HG02763 (cell line): Measurements from ENCODE around the gene ZNF414.

ENCODE experiments used
- ATAC-seq: cut with Tn5 transposase; IDR thresholded peaks from one replicate; pipeline ENCODE4 v1.9.1; 2021; ENCODE audit warnings: mild to moderate bottlenecking, moderate library complexity; ENCODE audit not compliant: unreplicated experiment

Gene ZNF414

GRCh38 chr19:8491574-8491973 is 22.4 kb downstream of the ZNF414 start:
- ATAC-seq: no peak

GRCh38 chr19:8490873-8491272 is 23.1 kb downstream of the ZNF414 start:
- ATAC-seq: no peak

GRCh38 chr19:8490395-8490760 is 23.6 kb downstream of the ZNF414 start:
- no peak for ATAC-seq

- ATAC-seq: no peak
These were observed 24.2 kb downstream of the ZNF414 start for GRCh38 chr19:8489561-8490394.

- ATAC-seq: no peak
These were observed 25.6 kb downstream of the ZNF414 start for GRCh38 chr19:8488365-8488764.

GRCh38 chr19:8487137-8487851 is 26.7 kb downstream of the ZNF414 start:
- no peak for ATAC-seq

- ATAC-seq: no peak
These were observed 27.3 kb downstream of the ZNF414 start for GRCh38 chr19:8486661-8487136.

- no peak for ATAC-seq
These were observed 28.2 kb downstream of the ZNF414 start for GRCh38 chr19:8485561-8486371.

- ATAC-seq: no peak
These were observed 29.6 kb downstream of the ZNF414 start for GRCh38 chr19:8484331-8484894.

- ATAC-seq: no peak
These were observed 30.8 kb downstream of the ZNF414 start for GRCh38 chr19:8483165-8483564.

- no peak for ATAC-seq
These were observed 31.3 kb downstream of the ZNF414 start for GRCh38 chr19:8482696-8483095.

- ATAC-seq: no peak
These were observed 32.4 kb downstream of the ZNF414 start for GRCh38 chr19:8481616-8482015.

GRCh38 chr19:8481201-8481600 is 32.8 kb downstream of the ZNF414 start:
- no peak for ATAC-seq

- ATAC-seq: no peak
These were observed 35.4 kb downstream of the ZNF414 start for GRCh38 chr19:8478598-8478997.

- ATAC-seq: no peak
These were observed 36.1 kb downstream of the ZNF414 start for GRCh38 chr19:8477889-8478288.

- ATAC-seq: no peak
These were observed 37.4 kb downstream of the ZNF414 start for GRCh38 chr19:8476524-8476923.

GRCh38 chr19:8475005-8475404 is 39.0 kb downstream of the ZNF414 start:
- no peak for ATAC-seq

- ATAC-seq: no peak
These were observed 40.1 kb downstream of the ZNF414 start for GRCh38 chr19:8473648-8474476.

GRCh38 chr19:8469613-8470368 is 44.2 kb downstream of the ZNF414 start:
- no peak for ATAC-seq
